NCI-H2081 (cell line): Measurements from ENCODE around the gene SMIM10L2A.
"Not testable (repeated sequence)": the region's sequence is repeated elsewhere in the genome, so short reads cannot be mapped to it uniquely, and the experiment has no call there.

Experiments used
- DNase-seq, 2 experiments: peaks; one replicate each; lab custom pipeline; 2025; lab: John Stamatoyannopoulos, UW

SMIM10L2A gene

GRCh38 chrX:135423173-135423864, 1.6 kb downstream of the SMIM10L2A start:
- not testable (repeated sequence) for DNase-seq

- DNase-seq: no peak
Measured at GRCh38 chrX:135424469-135424868, 2.7 kb downstream of the SMIM10L2A start.

- no peak for DNase-seq
Measured at GRCh38 chrX:135425026-135425965, 3.6 kb downstream of the SMIM10L2A start.

- no peak for DNase-seq
Measured at GRCh38 chrX:135429429-135429828, 7.7 kb downstream of the SMIM10L2A start.

- DNase-seq: no peak
Measured at GRCh38 chrX:135431886-135432285, 10.1 kb downstream of the SMIM10L2A start.

- no peak for DNase-seq
Measured at GRCh38 chrX:135432453-135432852, 10.7 kb downstream of the SMIM10L2A start.

GRCh38 chrX:135432881-135433521, 11.3 kb downstream of the SMIM10L2A start:
- no peak for DNase-seq

- no peak for DNase-seq
Measured at GRCh38 chrX:135433531-135434257, 11.9 kb downstream of the SMIM10L2A start.

- no peak for DNase-seq
Measured at GRCh38 chrX:135434258-135435138, 12.8 kb downstream of the SMIM10L2A start.

GRCh38 chrX:135435139-135435922, 13.6 kb downstream of the SMIM10L2A start:
- no peak for DNase-seq

- no peak for DNase-seq
Measured at GRCh38 chrX:135435933-135436332, 14.2 kb downstream of the SMIM10L2A start.

GRCh38 chrX:135436456-135436855, 14.7 kb downstream of the SMIM10L2A start:
- no peak for DNase-seq

- DNase-seq: no peak
Measured at GRCh38 chrX:135436966-135437866, 15.5 kb downstream of the SMIM10L2A start.

GRCh38 chrX:135437867-135438733, 16.4 kb downstream of the SMIM10L2A start:
- DNase-seq: no peak

- no peak for DNase-seq
Measured at GRCh38 chrX:135438734-135439043, 16.9 kb downstream of the SMIM10L2A start.

- DNase-seq: no peak
Measured at GRCh38 chrX:135449637-135450550, 28.1 kb downstream of the SMIM10L2A start.

GRCh38 chrX:135453381-135453780, 31.6 kb downstream of the SMIM10L2A start:
- DNase-seq: no peak
